Natural killer cell treated with Interleukin-12 subunit alpha and Interleukin-12 subunit beta and Interleukin-15 and Interleukin-18, amount 100 ng/mL, for 72 hours (primary cell): ENCODE results near the gene SIX6. TPM values are rescaled to one million over a fixed set of nuclear protein-coding genes. Genes with fewer than 3 reads are reported as not detected.

ENCODE experiments used
- ATAC-seq, 2 donors: fragments of 150-1000 bp; cut with Tn5 transposase in 1 of 2; sonication (Bioruptor Pico), chemical (Tn5 transposase) in 1 of 2; 2 replicates each; pipeline ENCODE4 v1.10.0; 2021
- DNase-seq: peaks from one replicate; pipeline ENCODE4 v3.0.0; 2022; ENCODE audit warnings: low spot score
- H3K27ac Mint-ChIP-seq, 2 donors: 1 replicate in 1 of 2; 2 replicates in 1 of 2; pipeline ENCODE4 v1.8.0; 2022; ENCODE audit warnings: mixed read lengths in 2 of 2, mild to moderate bottlenecking in 1 of 2, moderate library complexity in 1 of 2
- H3K27me3 Mint-ChIP-seq, 2 donors: 1 replicate in 1 of 2; 2 replicates in 1 of 2; pipeline ENCODE4 v1.8.0; 2022; ENCODE audit warnings: mixed read lengths in 2 of 2
- H3K36me3 Mint-ChIP-seq: one replicate; pipeline ENCODE4 v1.8.0; 2022; ENCODE audit warnings: mixed read lengths
- H3K4me1 Mint-ChIP-seq, 2 donors: 1 replicate in 1 of 2; 2 replicates in 1 of 2; pipeline ENCODE4 v1.8.0; 2022; ENCODE audit warnings: low read depth in 2 of 2, mixed read lengths in 2 of 2, mild to moderate bottlenecking in 1 of 2
- H3K4me3 Mint-ChIP-seq: one replicate; pipeline ENCODE4 v1.8.0; 2022; ENCODE audit warnings: mixed read lengths
- H3K9me3 Mint-ChIP-seq: 2 replicates; pipeline ENCODE4 v1.8.0; 2022; ENCODE audit warnings: mixed read lengths
- total RNA-seq, 2 donors: library from RNA; stranded (reverse); gene quantifications; one replicate each; pipeline ENCODE4 v1.2.3, GENCODE V29; 2022

SIX6 gene
- total RNA-seq, 2 donors from 2014 or later, result not detected

DNA sequence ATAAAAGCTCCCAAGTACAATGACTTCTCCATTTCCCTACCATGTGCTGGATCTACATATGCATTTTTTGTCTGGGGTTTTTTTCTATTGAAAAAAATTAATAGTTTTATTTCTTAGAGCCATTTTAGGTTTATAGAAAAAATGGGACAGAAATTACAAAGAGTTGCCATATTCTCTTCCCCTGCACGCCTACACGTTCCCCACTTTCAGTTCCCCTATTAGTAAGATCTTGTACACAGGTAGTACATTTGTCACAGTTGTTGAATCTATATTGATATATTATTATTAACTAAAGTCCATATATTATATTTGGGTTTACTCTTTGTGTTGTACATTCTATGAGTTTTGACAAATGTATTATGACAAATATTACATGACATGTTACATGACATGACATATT, 35.7 kb downstream of the SIX6 start:
- H3K4me1 Mint-ChIP-seq, result no peaks in the 10 kb centered on the region
- ATAC-seq (no peak), DNase-seq (no peak)
- H3K27ac Mint-ChIP-seq, result no peak overlapping the region
- peaks cover 12% of the 10 kb centered on the region for H3K9me3 Mint-ChIP-seq
- H3K4me3 Mint-ChIP-seq, result no peak overlapping the region
- peaks cover 15 to 46% of the 10 kb centered on the region in 2 donors for H3K27me3 Mint-ChIP-seq
- peaks cover 14% of the 10 kb centered on the region for H3K36me3 Mint-ChIP-seq

DNA sequence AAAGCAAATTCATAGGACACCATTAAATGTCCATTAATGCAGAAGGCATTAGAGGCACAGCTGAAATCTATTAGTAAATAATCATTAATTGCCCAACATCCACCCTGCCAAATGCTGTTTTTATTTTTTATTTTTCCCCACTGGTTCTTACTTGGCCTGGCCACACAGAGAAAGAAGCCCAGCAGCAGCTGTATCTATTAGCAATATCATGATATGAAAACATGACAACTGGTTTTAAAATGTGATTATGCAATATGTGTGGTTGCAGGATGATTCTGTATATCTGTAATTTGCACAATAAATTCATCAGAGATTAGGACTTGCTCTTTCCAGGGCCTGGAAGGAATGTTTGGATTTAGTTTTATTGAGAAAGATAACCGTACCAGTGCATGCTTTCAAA, 44.9 kb downstream of the SIX6 start:
- no peak for DNase-seq
- H3K36me3 Mint-ChIP-seq, result peaks cover 3% of the 10 kb centered on the region
- H3K27me3 Mint-ChIP-seq, result peaks cover 19 to 50% of the 10 kb centered on the region in 2 donors
- H3K4me3 Mint-ChIP-seq, result no peak overlapping the region
- no peaks in the 10 kb centered on the region for H3K9me3 Mint-ChIP-seq
- no peak for ATAC-seq
- no peak overlapping the region for H3K27ac Mint-ChIP-seq
- no peaks in the 10 kb centered on the region for H3K4me1 Mint-ChIP-seq

DNA sequence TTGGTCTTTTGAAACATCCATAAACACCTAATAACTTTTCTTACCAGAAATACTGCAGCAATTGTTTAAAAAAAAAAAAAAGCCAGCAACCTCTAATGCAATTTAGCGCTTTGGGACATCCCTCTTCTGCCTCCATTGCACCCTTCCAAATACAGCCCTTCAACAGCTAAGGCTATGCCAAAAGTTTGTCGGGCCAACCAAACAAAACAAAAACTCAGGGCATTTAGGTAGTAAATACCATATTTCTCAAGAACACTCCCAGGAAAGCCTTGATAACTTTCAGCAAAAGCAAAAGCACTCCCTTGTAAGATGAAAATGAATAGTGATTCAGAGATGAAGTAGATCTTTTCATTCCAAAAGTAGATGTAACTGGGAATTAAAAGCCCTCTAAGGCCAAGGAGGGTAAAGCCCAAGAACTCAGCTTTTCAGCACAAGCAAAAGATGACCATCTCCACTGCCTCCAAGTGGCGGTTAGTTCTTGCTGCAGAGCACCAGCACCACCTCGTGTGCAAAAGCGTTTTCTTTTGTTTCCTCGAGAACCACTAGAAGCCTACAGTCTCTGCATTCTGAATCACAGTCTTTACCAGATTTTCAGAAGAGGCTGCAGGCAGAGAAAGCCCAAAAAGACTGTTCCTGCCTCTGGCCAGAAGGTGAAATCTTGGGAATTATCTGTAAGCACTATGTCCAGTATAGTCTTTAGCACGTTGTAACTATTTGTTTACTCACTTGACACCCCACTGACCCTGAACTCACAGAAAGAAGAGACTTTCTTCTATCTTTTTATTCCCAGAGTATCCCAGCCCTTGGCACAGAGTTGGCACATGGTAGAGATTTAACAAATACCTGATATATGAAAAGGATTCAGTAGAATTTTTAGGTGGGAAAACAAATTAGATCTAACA, 53.1 kb downstream of the SIX6 start:
- Mint-ChIP-seq H3K36me3 (no peaks in the 10 kb centered on the region), H3K27me3 (peaks cover 6 to 38% of the 10 kb centered on the region in 2 donors), H3K27ac (no peak overlapping the region), H3K9me3 (no peaks in the 10 kb centered on the region), H3K4me3 (no peak overlapping the region), H3K4me1 (no peaks in the 10 kb centered on the region)
- ATAC-seq (no peak), DNase-seq (no peak)

Other genes starting within 250 kb of the SIX6 start
- not detected for gene C14orf39, start 23.1 kb upstream of the SIX6 start, total RNA-seq
- gene SIX1, start 140.3 kb downstream of the SIX6 start, total RNA-seq, result not detected
- under 1 TPM in 1 of 2 donors, not detected in 1; 0.10 TPM for gene SIX4, start 215.2 kb downstream of the SIX6 start, total RNA-seq
- 10 to 100 TPM; 48.2 to 52.4 TPM for gene MNAT1, start 225.6 kb downstream of the SIX6 start, total RNA-seq